ENCODE data around the gene MEAF6.
"Not testable (repeated sequence)": the region's sequence is repeated elsewhere in the genome, so short reads cannot be mapped to it uniquely, and the experiment has no call there.

The MEAF6 gene

DNA sequence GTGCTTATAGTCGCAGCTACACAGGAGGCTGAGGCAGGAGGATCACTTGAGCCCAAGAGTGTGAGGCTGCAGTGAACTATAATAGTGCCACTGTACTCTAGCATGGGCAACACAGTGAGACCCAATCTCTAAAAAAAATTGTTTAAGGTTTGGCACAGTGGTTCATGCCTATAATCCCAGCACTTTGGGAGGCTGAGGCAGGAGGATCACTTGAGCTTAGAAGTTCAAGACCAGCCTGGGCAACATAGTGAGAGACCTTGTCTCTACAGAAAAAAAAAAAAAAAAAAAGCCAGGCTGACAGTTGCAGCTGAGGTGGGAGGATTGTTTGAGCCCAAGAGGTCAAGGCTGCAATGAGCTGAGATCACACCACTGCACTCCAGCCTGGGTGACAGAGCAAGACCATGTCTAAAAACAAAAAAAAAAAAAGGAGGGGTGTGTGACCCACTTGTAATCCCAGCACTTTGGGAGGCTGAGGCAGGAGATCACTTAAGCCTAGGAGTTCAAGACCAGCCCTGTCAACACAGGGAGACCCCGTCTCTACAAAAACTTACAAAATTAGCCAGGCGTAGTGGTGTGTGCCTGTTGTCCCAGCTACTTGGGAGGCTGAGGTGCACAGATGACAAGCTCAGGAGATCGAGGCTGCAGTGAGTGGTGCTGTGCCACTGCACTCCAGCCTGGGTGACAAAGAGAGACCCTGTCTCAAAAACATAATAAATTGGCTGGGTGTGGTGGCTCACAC, 18.0 kb upstream of the MEAF6 start:
- not testable (repeated sequence) for H3K27ac ChIP-seq (replicated peaks); DNase-seq (ENCODE audit: low read depth in 1 of 2, low spot score in 1 of 2); H3K4me3 ChIP-seq (replicated peaks; ENCODE audit: insufficient read depth, low read length); H3K27me3 ChIP-seq (ENCODE audit: insufficient read depth, poor library complexity, severe bottlenecking)

GRCh38 chr1:37529888-37530287, 15.3 kb upstream of the MEAF6 start:
- H3K27me3 ChIP-seq (ENCODE audit: insufficient read depth, poor library complexity, severe bottlenecking); H3K4me3 ChIP-seq (replicated peaks; ENCODE audit: insufficient read depth, low read length); DNase-seq (ENCODE audit: low read depth in 1 of 2, low spot score in 1 of 2); H3K27ac ChIP-seq (replicated peaks): not testable (repeated sequence)

GRCh38 chr1:37519613-37520012, 5.0 kb upstream of the MEAF6 start:
- DNase-seq (ENCODE audit: low read depth in 1 of 2, low spot score in 1 of 2), result no peak
- TF ChIP-seq CTCF (IDR thresholded peaks at IDR 0.05; ENCODE audit: insufficient read depth, low read length), result no peak
- TF ChIP-seq GABPA (IDR thresholded peaks at IDR 0.05; ENCODE audit: low read depth), result no peak
- TF ChIP-seq, protein P1, sequence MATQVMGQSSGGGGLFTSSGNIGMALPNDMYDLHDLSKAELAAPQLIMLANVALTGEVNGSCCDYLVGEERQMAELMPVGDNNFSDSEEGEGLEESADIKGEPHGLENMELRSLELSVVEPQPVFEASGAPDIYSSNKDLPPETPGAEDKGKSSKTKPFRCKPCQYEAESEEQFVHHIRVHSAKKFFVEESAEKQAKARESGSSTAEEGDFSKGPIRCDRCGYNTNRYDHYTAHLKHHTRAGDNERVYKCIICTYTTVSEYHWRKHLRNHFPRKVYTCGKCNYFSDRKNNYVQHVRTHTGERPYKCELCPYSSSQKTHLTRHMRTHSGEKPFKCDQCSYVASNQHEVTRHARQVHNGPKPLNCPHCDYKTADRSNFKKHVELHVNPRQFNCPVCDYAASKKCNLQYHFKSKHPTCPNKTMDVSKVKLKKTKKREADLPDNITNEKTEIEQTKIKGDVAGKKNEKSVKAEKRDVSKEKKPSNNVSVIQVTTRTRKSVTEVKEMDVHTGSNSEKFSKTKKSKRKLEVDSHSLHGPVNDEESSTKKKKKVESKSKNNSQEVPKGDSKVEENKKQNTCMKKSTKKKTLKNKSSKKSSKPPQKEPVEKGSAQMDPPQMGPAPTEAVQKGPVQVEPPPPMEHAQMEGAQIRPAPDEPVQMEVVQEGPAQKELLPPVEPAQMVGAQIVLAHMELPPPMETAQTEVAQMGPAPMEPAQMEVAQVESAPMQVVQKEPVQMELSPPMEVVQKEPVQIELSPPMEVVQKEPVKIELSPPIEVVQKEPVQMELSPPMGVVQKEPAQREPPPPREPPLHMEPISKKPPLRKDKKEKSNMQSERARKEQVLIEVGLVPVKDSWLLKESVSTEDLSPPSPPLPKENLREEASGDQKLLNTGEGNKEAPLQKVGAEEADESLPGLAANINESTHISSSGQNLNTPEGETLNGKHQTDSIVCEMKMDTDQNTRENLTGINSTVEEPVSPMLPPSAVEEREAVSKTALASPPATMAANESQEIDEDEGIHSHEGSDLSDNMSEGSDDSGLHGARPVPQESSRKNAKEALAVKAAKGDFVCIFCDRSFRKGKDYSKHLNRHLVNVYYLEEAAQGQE (IDR thresholded peaks at IDR 0.05; ENCODE audit: insufficient replicate concordance, low read depth), result no peak
- no peak for TF ChIP-seq SPI1 (IDR thresholded peaks at IDR 0.05; ENCODE audit: borderline replicate concordance, low read depth)
- TF ChIP-seq POLR2AphosphoS5 (IDR thresholded peaks at IDR 0.05; ENCODE audit: low read depth), result no peak
- H3K27me3 ChIP-seq (ENCODE audit: insufficient read depth, poor library complexity, severe bottlenecking), result no peaks in the 10 kb centered on the region
- no peak overlapping the region for H3K27ac ChIP-seq (replicated peaks)
- H3K4me3 ChIP-seq (replicated peaks; ENCODE audit: insufficient read depth, low read length), result no peak overlapping the region

- DNase-seq (ENCODE audit: low read depth in 1 of 2, low spot score in 1 of 2); H3K27ac ChIP-seq (replicated peaks); H3K4me3 ChIP-seq (replicated peaks; ENCODE audit: insufficient read depth, low read length); H3K27me3 ChIP-seq (ENCODE audit: insufficient read depth, poor library complexity, severe bottlenecking): not testable (repeated sequence)
These were observed 4.4 kb upstream of the MEAF6 start for GRCh38 chr1:37518929-37519328.

GRCh38 chr1:37518241-37518640, 3.7 kb upstream of the MEAF6 start:
- not testable (repeated sequence) for H3K27ac ChIP-seq (replicated peaks); H3K4me3 ChIP-seq (replicated peaks; ENCODE audit: insufficient read depth, low read length); DNase-seq (ENCODE audit: low read depth in 1 of 2, low spot score in 1 of 2); H3K27me3 ChIP-seq (ENCODE audit: insufficient read depth, poor library complexity, severe bottlenecking)

DNA sequence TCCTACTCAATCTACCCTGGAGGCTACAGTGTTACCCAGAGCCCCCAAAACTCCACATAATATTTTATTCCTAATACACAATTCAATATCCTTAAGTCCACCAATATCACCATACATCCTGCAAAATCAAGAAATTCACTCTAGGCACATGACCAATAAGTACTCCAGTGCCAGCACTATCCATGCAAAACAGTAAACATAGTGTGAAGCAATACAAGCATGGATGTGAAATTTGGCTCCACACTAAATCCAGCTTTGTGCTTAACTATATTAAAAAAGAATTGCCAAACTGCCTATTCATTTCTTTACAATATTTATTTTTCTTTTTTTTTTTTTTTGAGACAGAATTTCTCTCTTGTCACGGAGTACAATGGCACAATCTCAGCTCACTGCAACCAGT, 3.0 kb upstream of the MEAF6 start:
- Histone ChIP-seq H3K27ac (replicated peaks) (no peak overlapping the region), H3K4me3 (replicated peaks; ENCODE audit: insufficient read depth, low read length) (no peak overlapping the region), H3K27me3 (ENCODE audit: insufficient read depth, poor library complexity, severe bottlenecking) (no peaks in the 10 kb centered on the region)
- no peak for DNase-seq (ENCODE audit: low read depth in 1 of 2, low spot score in 1 of 2)
- TF ChIP-seq SPI1 (IDR thresholded peaks at IDR 0.05; ENCODE audit: borderline replicate concordance, low read depth) (no peak), GABPA (IDR thresholded peaks at IDR 0.05; ENCODE audit: low read depth) (no peak), POLR2AphosphoS5 (IDR thresholded peaks at IDR 0.05; ENCODE audit: low read depth) (no peak), CTCF (IDR thresholded peaks at IDR 0.05; ENCODE audit: insufficient read depth, low read length) (no peak)
- TF ChIP-seq, protein P1 (IDR thresholded peaks at IDR 0.05; ENCODE audit: insufficient replicate concordance, low read depth), result no peak

Measured in HL-60 (cell line).